ENCODE results near the gene DHRS1. TPM values are rescaled to one million over a fixed set of nuclear protein-coding genes. Genes with fewer than 3 reads are reported as not detected.

Gene DHRS1
- total RNA-seq, 1 donor from 2014 or later, result 26.5 TPM

GRCh38 chr14:24298892-24299254, 707 bp downstream of the DHRS1 start:
- Histone ChIP-seq H2AFZ (ENCODE audit: low read depth, low read length) (peak overlapping the region; percentile 98), H3K27me3 (ENCODE audit: insufficient read depth, low read length) (no peaks in the 10 kb centered on the region), H3K4me3 (ENCODE audit: insufficient read depth, low read depth, low read length) (peak overlapping the region; percentile 95), H4K20me1 (ENCODE audit: insufficient read depth, low read length) (peaks cover 10% of the 10 kb centered on the region), H3K79me2 (ENCODE audit: insufficient read depth, low read length) (peaks cover 32% of the 10 kb centered on the region), H3K27ac (ENCODE audit: low read depth, low read length) (peak overlapping the region; percentile 66), H3K4me2 (ENCODE audit: low read length) (peak overlapping the region; percentile 99), H3K9ac (ENCODE audit: low read length) (peak overlapping the region; percentile 93), H3K4me1 (ENCODE audit: insufficient read depth, low read length) (peaks cover 25% of the 10 kb centered on the region), H3K36me3 (ENCODE audit: insufficient read depth, low read length) (peaks cover 27% of the 10 kb centered on the region), H3K9me3 (ENCODE audit: insufficient read depth, low read depth, low read length) (no peaks in the 10 kb centered on the region)
- no peaks in the 10 kb centered on the region for H3K27me3 Mint-ChIP-seq (ENCODE audit: low read depth, unreplicated experiment)
- H3K27ac Mint-ChIP-seq (ENCODE audit: unreplicated experiment), result peak overlapping the region; percentile 73
- H3K36me3 Mint-ChIP-seq (ENCODE audit: low read depth, unreplicated experiment), result peaks cover 17% of the 10 kb centered on the region
- TF ChIP-seq, protein P1, sequence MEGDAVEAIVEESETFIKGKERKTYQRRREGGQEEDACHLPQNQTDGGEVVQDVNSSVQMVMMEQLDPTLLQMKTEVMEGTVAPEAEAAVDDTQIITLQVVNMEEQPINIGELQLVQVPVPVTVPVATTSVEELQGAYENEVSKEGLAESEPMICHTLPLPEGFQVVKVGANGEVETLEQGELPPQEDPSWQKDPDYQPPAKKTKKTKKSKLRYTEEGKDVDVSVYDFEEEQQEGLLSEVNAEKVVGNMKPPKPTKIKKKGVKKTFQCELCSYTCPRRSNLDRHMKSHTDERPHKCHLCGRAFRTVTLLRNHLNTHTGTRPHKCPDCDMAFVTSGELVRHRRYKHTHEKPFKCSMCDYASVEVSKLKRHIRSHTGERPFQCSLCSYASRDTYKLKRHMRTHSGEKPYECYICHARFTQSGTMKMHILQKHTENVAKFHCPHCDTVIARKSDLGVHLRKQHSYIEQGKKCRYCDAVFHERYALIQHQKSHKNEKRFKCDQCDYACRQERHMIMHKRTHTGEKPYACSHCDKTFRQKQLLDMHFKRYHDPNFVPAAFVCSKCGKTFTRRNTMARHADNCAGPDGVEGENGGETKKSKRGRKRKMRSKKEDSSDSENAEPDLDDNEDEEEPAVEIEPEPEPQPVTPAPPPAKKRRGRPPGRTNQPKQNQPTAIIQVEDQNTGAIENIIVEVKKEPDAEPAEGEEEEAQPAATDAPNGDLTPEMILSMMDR (IDR thresholded peaks at IDR 0.05; ENCODE audit: insufficient read depth, low read depth, low read length), result no peak
- TF ChIP-seq EZH2 (IDR thresholded peaks at IDR 0.05; ENCODE audit: insufficient read depth, low read length), result no peak
- H3K9me3 Mint-ChIP-seq (ENCODE audit: unreplicated experiment), result no peaks in the 10 kb centered on the region
- DNase-seq (ENCODE audit: low read depth) (peak; percentile 72), FAIRE-seq (no peak)
- H3K4me3 Mint-ChIP-seq (ENCODE audit: unreplicated experiment), result peak overlapping the region; percentile 94
- H3K4me1 Mint-ChIP-seq (ENCODE audit: low read depth, unreplicated experiment), result peaks cover 30% of the 10 kb centered on the region

- peak overlapping the region; percentile 2 for H3K4me2 ChIP-seq (ENCODE audit: low read length)
- FAIRE-seq, result no peak
- peak overlapping the region; percentile 15 for H3K27ac Mint-ChIP-seq (ENCODE audit: unreplicated experiment)
- no peaks in the 10 kb centered on the region for H3K27me3 ChIP-seq (ENCODE audit: insufficient read depth, low read length)
- H3K36me3 Mint-ChIP-seq (ENCODE audit: low read depth, unreplicated experiment), result peaks cover 8% of the 10 kb centered on the region
- peaks cover 30% of the 10 kb centered on the region for H3K4me1 Mint-ChIP-seq (ENCODE audit: low read depth, unreplicated experiment)
- H3K9ac ChIP-seq (ENCODE audit: low read length), result no peak overlapping the region
- H3K9me3 ChIP-seq (ENCODE audit: insufficient read depth, low read depth, low read length), result no peaks in the 10 kb centered on the region
- no peaks in the 10 kb centered on the region for H3K9me3 Mint-ChIP-seq (ENCODE audit: unreplicated experiment)
- peaks cover 30% of the 10 kb centered on the region for H3K79me2 ChIP-seq (ENCODE audit: insufficient read depth, low read length)
- peaks cover 16% of the 10 kb centered on the region for H3K36me3 ChIP-seq (ENCODE audit: insufficient read depth, low read length)
- H4K20me1 ChIP-seq (ENCODE audit: insufficient read depth, low read length), result peaks cover 7% of the 10 kb centered on the region
- TF ChIP-seq, protein P1 (IDR thresholded peaks at IDR 0.05; ENCODE audit: insufficient read depth, low read depth, low read length), result peak; percentile 29
- TF ChIP-seq EZH2 (IDR thresholded peaks at IDR 0.05; ENCODE audit: insufficient read depth, low read length), result no peak
- H3K27me3 Mint-ChIP-seq (ENCODE audit: low read depth, unreplicated experiment), result no peaks in the 10 kb centered on the region
- no peak overlapping the region for H3K27ac ChIP-seq (ENCODE audit: low read depth, low read length)
- peak overlapping the region; percentile 5 for H3K4me3 Mint-ChIP-seq (ENCODE audit: unreplicated experiment)
- DNase-seq (ENCODE audit: low read depth), result no peak
- no peak overlapping the region for H3K4me3 ChIP-seq (ENCODE audit: insufficient read depth, low read depth, low read length)
- no peak overlapping the region for H2AFZ ChIP-seq (ENCODE audit: low read depth, low read length)
- peaks cover 25% of the 10 kb centered on the region for H3K4me1 ChIP-seq (ENCODE audit: insufficient read depth, low read length)
Observed at GRCh38 chr14:24297190-24297964, 2.2 kb downstream of the DHRS1 start.

All from astrocyte (in vitro differentiated cells and primary cell).